Dedifferentiated amniotic fluid mesenchymal stem cell (primary cell): ENCODE data around the gene CD163L1.
"Not testable (repeated sequence)": the region's sequence is repeated elsewhere in the genome, so short reads cannot be mapped to it uniquely, and the experiment has no call there.

Experiments used
- DNase-seq: peaks from one replicate; pipeline ENCODE4 v3.0.0-alpha.2; 2016; ENCODE audit errors: extremely low spot score

The CD163L1 gene

DNA sequence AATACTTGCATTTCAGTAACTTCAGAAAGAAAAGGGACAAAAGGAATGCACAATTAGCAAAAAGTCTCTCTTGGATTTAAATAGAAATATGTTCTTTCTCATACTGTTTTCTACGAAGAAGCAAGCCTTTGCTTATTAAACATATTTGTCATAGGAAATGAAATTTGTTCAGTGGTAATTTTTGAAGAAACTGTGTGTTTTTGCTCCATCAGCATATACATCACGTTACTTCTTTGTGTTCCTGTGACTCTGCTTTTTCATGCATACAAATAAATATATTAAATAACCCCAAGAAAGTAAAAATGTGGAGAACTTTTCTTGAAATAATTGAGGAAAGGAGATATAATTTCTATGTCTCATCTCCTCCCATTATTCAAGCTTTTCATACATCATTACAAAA lies 39.7 kb downstream of the CD163L1 start:
- DNase-seq, result no peak

DNA sequence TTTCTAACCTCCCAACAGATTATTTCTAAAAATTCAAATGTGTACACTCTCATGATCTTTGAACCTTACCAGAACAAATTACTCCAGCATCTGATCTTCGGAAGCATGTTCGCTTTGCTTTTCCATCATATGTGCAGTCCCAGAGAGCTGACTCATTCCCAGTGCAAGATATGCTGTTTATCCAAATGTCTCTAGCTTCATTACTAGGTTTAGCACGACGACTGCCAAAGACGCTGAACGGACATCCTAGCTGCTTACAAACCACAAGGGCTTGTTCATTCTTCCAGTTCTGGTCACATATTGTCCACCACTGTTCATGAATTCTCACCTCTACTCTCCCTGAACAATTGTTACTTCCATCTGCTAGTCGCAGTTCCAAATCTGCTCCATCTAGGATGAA lies 40.5 kb downstream of the CD163L1 start:
- no peak for DNase-seq

DNA sequence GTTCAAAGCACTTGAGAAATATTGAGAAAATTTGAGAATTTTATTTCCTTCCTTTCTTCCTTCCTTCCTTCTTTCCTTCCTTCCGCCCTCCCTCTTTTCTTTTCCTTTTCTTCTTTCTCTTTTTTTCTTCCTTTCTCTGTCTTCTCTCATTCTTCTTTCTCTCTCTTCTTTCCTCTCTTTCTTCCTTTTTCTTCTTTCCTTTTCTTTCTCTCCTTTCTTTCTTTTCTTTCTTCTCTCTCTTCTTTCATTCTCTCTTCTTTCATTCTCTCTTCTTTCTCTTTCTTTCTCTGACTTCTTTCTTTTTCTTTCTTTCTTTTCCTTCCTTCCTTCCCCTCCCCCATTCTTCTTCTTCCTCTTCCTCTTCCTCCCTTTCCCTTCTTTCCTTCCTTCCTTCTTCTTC lies 44.9 kb downstream of the CD163L1 start:
- no peak for DNase-seq

DNA sequence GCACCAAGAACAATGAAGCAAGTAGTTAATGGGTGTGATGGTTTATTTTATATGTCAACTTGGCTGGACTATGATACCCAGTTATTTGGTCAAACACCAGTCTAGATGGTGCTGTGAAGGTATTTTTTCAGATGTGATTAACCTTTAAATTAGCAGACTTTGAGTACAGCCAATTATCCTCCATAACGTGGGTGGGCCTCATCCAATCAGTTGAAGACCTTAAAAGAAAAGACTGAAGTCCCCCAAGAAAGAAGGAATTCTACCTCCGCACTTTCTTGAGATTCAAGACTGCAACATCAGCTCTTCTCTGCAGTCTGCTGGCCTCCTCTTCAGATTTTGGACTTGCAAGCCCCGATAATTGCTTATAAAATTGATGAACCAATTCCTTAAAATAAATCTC lies 47.5 kb downstream of the CD163L1 start:
- DNase-seq, result no peak

DNA sequence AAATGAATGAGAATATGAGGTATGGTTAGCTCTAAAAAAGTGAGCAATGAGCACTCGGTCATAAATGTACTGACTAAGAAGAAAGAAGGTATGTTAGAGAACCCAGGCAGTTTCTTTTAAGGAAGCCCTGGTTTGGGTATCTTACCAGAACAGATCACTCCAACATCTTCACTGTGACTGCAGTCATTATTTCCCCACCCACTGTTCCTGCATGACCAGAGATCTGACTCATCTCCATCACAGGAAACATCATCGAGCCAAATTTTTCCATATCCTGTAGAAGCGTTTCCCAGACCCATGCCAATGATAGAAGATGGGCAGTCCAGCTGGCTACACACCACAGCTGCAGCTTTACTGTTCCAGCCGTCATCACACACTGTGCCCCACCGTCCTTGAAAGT lies 48.0 kb downstream of the CD163L1 start:
- DNase-seq, result no peak

DNA sequence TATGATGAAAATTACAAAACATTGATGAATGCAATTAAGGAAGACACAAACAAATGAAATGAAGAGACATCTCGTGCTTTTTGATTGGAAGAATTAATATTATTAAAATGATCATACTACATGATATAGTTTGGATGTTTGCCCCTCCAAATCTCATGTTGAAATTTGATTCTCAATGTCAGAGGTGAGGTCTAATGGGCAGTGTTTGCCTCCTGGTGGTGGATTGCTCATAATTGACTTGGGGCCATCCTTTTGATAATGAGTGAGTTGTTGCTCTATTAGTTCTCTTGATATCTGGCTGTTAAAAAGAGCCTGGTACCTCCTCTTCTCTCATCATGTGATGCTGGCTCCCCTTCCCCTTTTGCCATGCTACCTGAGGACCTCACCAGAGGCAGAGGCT lies 56.7 kb downstream of the CD163L1 start:
- DNase-seq, result no peak

DNA sequence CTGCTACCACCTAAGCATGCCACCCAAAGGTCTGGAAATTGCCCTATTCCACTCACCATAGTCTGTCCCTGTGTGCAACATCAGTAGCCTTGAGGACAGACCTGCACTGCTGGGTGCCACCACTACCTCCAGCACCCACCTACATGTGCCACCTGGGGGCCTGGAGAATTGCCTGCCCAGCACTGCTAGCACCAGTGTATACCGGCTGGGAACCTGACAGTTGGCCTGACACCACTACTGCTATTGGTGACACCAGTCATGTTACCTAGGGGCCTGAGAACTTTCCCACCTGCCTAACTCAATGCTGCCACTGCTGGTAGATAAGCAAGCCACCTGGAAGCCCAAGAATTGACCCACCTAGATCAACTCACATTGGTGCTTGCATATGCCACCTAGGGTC lies 60.8 kb downstream of the CD163L1 start:
- DNase-seq, result no peak

DNA sequence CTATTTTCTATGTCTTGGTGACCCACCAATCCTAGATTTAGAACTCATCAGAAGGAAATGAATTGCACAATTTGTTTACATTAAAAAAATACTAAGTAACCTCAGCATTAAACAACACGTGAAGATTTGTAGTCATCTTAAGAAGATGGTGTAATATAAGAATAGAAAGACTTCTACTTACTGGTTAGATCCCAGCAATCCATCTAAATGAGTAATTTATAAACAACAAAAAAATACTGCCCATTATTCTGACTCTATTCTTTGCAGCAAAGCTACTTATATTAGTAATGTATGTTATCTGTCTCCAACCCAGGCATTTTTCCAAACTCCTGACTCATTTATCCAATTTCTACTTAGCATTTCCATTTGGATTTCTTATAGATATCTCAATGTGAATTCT lies 67.8 kb downstream of the CD163L1 start:
- no peak for DNase-seq

DNA sequence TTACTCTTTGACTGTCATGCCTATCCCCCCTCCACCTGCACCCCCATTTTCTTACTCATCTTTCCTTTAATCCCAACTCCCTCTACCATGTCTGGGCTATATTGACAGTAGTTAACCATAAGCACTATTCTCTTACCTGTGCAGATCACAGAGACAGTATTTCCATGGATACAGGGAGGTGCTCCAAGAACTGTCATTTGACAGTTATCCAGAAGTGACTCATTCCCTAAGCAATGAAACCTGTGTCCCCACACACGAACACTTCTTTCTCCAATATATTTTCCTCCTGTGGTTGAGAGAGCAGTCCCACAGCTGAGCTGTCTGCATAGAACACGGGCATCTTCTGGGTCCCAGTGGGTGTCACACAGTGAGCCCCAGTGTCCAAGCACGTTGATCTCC lies 68.8 kb downstream of the CD163L1 start:
- no peak for DNase-seq

DNA sequence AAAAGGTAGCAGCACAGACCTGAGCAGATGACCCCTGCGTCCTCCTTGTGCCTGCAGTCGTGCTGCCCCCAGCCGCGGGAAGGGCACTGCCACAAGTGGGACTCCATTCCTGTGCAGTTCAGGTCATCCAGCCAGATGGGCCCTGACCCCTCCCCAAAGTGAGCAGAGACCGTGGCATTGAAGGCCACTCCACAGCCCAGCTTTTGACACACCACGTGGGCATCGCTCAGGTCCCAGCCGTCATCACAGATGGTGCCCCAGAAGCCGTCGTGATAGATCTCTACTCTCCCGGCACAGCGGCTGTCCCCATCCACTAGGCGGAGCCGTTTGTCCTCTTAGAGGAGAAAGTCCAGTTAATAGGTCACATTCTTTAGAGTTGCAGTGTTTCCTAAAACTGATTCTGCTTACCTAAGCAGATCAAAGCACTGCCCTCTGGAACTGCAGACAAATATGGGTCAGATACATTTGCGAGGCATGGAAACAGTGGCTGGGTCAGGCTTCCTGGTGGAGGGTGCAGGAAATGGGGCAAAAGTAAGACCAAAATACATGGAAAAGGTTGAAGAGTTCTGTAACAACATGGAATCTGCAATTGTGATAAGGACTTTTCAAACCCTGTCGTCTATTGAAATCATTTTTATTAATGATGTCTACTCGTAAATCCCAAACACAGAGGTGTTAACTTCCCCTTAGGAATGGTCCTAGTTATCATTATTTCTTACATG lies 69.4 kb downstream of the CD163L1 start:
- DNase-seq, result no peak

DNA sequence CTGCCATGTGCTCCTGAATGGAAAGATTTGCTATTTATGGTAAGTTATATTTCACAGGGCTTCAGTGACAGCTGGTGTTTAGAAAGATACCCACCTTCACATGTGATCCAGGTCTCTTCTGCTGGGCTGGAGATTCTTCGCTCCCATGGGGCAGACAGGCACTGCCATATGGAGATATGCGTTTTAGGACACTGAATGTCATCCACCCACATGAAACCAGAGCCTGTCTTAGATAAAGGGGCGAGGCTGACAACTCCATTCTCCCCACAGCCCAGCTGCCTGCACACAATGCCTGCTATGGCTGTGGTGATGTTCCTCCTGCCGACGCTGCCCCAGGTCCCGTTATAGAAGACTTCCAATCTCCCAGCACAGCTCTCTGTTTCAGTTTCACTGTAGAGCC lies 70.7 kb downstream of the CD163L1 start:
- no peak for DNase-seq

DNA sequence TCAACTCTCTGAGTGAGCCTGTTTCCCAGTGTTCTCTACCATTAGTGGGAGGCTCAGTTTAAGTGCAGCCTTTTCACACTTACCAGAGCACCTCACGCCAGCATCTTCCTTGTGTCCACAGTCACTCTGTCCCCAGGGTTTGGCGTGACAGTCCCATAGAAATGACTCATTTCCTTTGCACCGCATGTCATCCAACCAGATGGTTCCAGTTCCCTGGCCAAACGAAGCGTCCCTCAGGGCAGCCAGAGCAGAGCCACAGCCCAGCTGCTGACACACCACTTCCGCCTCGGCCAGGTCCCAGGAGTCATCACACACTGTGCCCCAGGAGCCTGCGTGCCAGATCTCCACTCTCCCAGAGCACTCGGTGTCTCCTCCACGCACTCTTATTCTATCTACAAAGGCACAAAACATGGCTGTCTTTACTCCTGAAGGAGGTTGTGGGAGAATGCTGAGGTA lies 74.7 kb downstream of the CD163L1 start:
- no peak for DNase-seq

DNA sequence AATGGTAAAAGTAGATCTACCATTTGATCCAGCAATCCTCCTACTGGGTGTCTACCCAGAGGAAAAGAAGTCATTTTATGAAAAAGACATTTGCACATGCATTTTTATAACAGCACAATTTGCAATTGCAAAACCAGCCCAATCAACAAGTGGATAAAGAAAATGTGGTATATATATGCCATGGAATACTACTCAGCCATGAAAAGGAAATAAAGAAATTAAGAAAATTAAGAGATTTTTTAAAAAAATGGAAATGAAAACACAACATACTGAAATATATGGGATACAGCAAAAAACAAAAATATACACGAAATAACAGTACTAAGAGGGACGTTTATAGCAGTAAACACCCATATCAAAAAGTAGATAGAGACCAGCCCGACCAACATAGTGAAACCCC lies 81.2 kb downstream of the CD163L1 start:
- no peak for DNase-seq

DNA sequence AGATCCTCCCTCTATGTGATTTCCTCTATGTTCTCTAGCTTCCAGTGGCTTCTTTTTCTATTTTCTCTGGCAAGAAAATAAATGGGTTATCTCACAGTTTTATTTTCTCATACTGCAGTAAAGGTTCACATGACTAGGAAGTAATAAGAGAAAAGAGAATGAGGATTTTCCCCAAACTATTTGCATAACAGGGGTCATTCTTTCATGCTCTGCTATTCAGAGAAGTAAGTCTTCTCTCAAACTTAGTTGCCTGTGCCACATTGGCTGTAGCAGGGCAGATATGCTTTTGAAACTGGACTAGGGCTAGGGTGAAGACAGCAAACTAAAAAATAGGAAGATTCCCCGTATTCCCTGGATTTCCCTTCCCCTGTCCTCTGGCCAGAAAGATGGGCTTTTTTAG lies 82.7 kb downstream of the CD163L1 start:
- DNase-seq, result no peak

DNA sequence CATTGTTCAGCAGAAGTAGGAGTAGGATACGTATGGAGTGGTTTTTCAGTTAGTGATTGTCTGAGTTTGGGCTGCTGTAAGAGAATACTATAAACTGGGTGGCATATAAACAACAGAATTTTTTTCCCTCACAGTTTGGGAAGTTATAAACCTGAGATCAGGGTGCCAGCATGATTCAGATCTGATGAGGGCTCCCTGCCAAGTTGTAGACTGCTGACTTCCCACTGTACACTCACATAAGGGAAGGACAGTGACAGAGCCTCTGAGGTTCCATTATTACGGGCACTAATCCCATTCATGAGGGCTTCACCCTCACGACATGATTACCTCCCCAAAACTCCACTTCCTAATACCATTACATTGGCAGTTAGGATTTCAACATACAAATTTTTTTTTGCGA lies 89.4 kb downstream of the CD163L1 start:
- no peak for DNase-seq

DNA sequence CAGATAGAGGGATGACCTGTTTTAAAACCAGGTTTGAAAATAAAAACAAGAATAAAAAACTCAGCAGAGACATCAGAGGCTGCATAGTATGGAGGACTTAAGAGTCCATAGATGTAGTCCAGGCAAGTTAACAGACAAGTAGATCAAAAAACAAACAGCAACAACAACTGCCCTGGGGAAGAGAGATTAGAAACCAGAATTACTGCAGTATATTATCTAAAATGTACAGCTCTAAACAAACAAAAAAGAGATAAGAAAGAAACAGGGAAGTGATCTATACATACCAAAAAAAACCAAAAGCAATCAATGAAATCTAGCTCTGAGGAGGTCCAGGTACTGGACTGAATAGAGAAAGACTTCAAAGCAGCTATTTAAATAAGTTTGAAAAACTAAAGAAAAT lies 91.3 kb downstream of the CD163L1 start:
- DNase-seq, result no peak

DNA sequence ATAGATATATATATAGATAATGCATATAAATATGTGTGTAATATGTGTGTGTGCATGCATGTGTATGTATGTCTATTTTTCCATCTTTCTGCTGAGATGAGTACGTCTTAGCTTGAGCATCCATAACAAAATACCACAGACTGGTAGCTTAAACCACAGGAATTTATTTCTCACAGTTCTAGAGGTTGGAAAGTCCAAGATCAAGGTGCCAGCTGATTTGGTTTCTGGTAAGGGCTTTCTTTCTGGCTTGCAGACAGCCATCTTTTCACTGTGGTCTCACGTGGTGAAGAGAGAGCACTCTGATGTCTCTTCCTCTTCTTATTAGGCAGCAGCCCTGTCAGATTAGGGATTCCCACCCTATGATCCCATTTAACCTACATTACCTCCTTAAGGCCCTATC lies 92.8 kb downstream of the CD163L1 start:
- no peak for DNase-seq

DNA sequence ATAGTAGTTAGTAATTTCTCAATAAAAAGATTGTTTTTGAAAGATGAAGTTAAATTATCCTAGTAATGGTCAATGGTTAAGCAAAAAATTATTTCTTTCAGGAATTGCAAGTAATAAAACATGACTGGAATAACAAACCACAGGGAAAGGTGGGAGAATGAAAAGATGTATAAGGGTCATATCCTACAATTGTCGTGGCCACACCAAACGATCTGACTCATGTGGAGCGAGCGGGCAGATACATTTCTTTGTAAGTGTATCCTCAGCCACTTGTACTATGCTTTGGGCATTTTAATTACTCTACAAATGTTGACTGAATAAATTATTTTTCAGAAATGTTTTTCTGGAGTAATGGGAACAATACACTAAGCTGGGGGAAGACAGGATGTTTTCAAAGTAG lies 94.5 kb downstream of the CD163L1 start:
- DNase-seq, result no peak

DNA sequence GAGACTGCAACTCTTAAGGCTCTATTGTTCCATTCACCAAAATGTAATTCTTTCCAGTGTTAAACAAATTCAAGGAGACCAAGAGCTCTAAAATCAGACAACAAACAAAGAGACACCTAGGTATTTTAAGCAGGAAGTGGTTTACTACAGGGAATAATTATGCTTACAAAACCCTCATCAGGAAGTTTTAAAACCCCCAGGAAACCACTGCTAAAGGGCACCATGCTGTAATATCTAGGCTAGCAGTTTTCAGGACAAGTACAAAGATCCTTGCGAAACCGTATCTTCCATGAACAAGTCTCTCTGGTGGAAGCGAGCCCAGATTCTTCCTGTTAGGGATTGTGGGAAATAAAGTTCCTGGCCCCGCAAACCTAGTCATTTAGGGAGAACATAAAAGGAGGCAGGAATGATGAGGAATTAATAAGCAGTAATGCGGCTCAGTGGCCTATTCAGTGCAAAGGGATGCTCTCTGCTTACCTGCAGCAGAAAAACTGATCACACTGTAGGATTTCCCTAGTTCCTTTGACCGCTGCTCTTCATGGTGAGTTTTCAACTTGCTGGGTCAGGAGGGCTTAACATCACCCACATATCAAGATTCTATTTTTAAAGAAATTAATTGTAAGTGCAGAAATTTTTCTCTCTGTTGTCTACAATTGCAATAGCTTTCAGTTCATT lies 97.3 kb downstream of the CD163L1 start:
- DNase-seq, result no peak

DNA sequence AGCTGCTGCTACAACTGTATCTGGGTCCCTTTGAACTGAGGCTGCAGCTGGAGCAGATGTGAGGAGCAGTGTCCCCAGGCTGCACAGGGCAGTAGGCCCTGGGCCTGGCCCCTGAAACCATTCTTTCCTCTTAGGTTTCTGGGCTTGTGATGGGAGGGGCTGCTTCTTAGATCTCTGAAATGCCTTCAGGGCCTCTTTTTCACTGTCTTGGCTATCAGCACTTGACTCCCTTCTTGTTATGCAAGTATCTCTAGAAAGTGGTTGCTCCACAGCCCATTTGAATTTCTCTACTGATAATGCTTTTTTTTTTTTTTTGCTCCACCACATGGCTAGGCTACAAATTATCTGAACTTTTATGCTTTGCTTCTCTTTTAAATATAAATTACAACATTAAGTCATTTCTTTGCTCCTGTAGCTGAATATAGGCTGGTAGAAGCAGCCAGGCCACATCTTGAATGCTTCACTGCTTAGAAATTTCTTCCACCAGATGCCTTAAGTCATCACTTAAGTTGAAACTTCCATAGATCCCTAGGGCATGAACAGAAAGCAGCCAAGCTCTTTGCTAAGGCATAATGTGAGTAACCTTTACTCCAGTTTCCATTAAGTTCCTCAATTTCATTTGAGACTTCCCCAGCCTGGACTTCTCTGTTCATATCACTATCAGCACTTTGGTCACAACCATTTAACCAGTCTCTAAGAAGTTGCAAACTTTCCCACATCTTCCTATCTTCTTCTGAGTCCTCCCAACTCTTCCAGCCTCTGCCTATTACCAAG lies 98.9 kb downstream of the CD163L1 start:
- no peak for DNase-seq

DNA sequence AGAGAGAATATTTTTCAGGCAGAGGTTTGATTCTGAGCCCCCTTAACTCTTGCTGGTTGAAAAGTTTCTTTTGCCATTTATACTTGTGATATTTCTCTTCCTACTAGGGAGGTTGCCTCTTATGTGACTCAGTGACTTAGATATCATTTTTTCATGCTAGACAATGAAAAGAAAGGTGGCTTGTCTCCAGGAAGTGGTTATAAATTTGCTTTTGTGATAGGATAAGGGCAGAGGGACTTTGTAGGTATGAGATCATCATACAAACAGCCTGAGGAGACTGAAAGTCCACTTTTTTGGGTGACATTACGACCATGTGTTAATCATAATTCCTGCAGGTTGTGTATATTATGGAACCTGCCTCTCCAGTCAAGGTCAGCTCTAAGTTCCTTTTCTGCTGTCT lies 104.3 kb downstream of the CD163L1 start:
- no peak for DNase-seq

DNA sequence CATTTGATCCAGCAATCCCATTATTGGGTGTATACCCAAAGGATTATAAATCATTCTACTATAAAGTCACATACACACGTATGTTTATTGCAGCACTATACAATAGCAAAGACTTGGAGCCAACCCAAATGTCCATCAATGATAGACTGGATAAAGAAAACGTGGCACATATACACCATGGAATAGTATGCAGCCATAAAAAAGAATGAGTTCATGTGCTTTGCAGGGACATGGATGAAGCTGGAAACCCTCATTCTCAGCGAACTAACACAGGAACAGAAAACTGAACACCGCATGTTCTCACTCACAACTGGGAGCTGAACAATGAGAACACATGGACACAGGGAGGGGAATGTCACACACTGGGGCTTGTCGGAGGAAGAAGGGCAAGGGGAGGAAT lies 106.2 kb downstream of the CD163L1 start:
- DNase-seq, result not testable (repeated sequence)

DNA sequence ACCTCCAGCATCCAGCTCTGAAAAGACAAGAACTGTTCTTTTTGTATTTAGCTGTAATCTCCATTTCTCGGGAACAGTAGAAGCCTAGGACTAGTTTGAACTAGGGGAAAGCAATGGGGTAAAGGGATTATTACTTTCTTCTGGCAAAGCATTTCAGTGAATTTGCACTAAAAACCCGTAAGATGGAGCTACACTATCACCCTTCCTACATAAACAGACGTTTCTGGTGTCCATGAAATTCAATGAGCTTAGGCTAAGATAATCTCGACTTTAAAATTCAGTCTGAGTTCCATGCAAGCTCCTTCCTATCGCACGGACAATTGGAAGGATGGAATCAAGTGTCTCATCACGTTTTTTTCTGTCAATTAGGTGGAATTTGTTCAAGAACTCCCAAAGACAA lies 116.0 kb downstream of the CD163L1 start:
- no peak for DNase-seq
